ENCODE measurements around the gene ROMO1.

DNA sequence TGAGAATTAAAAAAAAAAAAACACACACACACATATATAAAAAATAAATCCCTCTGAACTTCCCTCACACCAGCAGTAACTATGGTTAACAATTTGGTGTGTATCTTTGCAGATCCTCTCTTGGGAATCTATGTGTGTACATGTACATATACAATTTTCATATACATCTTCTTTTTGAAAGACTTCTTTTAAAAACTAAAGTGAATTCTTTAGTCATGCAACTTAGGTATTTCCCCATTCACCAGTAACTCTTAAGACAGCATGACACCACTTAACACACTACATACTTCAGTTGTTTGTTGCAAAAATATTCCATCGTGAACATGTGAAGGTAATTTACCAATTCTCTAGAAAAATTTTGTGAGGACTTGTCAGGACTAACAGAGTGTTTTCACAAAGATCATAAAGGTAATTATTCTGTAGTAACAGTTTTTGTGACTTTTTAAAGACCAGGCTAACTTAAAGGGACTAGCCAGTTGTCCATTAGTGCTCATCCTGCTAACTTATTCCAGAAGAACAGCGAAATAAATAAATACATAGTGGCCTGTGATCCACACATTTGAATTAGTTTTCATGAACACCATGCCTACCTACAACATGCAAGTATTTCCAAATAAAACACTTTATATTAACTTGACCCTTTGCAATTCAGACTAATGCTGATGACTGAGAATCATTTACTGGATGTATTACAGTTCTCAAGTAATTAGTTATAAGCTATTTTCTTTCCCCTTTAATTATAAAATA is 30.8 kb downstream of the ROMO1 start:
- no peak for TF ChIP-seq POLR2A (IDR thresholded peaks at IDR 0.05)
- TF ChIP-seq, protein P1, sequence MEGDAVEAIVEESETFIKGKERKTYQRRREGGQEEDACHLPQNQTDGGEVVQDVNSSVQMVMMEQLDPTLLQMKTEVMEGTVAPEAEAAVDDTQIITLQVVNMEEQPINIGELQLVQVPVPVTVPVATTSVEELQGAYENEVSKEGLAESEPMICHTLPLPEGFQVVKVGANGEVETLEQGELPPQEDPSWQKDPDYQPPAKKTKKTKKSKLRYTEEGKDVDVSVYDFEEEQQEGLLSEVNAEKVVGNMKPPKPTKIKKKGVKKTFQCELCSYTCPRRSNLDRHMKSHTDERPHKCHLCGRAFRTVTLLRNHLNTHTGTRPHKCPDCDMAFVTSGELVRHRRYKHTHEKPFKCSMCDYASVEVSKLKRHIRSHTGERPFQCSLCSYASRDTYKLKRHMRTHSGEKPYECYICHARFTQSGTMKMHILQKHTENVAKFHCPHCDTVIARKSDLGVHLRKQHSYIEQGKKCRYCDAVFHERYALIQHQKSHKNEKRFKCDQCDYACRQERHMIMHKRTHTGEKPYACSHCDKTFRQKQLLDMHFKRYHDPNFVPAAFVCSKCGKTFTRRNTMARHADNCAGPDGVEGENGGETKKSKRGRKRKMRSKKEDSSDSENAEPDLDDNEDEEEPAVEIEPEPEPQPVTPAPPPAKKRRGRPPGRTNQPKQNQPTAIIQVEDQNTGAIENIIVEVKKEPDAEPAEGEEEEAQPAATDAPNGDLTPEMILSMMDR (IDR thresholded peaks at IDR 0.05): no peak
- TF ChIP-seq POLR2AphosphoS5 (IDR thresholded peaks at IDR 0.05; ENCODE audit: insufficient read depth in 1 of 2, low read depth in 1 of 2): no peak

Measured in vagina (tissue), 2 donors.